OCI-LY7 (cell line): Measurements from ENCODE around the gene SNCA.

Source experiments
- CTCF ChIP-seq: fragments of 200-600 bp; sonication (generic); conservative IDR thresholded peaks from 2 replicates; pipeline ENCODE4 v1.5.1; 2014; ENCODE audit warnings: mild to moderate bottlenecking, antibody characterized with exemption, low read length, moderate library complexity, mixed read lengths
- EZH2phosphoT487 ChIP-seq: fragments of 200-600 bp; sonication (generic); IDR thresholded peaks from 2 replicates; pipeline ENCODE4 v1.6.1; 2018; ENCODE audit warnings: low read depth, borderline replicate concordance, mild to moderate bottlenecking, mixed run types, antibody characterized with exemption, low read length, moderate library complexity, mixed read lengths

- TF ChIP-seq CTCF (no peak), EZH2phosphoT487 (no peak)
Observed at GRCh38 chr4:89871211-89871610, 34.2 kb upstream of the SNCA start.
